PFSK-1 (cell line): Measurements from ENCODE around the gene IL36B.

Experiments
- POLR2AphosphoS5 ChIP-seq: IDR thresholded peaks from 2 replicates; pipeline ENCODE4 v1.6.1; 2012; ENCODE audit warnings: low read depth, mild to moderate bottlenecking, control low read depth, low read length, moderate library complexity
- REST ChIP-seq, 2 experiments: IDR thresholded peaks; 2 replicates each; pipeline versions ENCODE4 v1.6.1 to v1.8.0; 2011 to 2012; ENCODE audit warnings: low read depth in 2 of 2, low read length in 2 of 2, control low read depth in 1 of 2, inconsistent platforms in 1 of 2, mild to moderate bottlenecking in 1 of 2, moderate library complexity in 1 of 2; ENCODE audit not compliant: insufficient read depth in 1 of 2
- SIN3A ChIP-seq: IDR thresholded peaks from 2 replicates; pipeline ENCODE4 v1.6.1; 2012; ENCODE audit warnings: mild to moderate bottlenecking, low read length, moderate library complexity, borderline replicate concordance; ENCODE audit not compliant: insufficient read depth
- TAF1 ChIP-seq: IDR thresholded peaks from 2 replicates; pipeline ENCODE4 v1.6.1; 2012; ENCODE audit warnings: low read length, control low read depth, borderline replicate concordance; ENCODE audit not compliant: insufficient read depth

- TF ChIP-seq POLR2AphosphoS5 = no peak
- no peak for TF ChIP-seq SIN3A
- no peak for TF ChIP-seq TAF1
- no peak for TF ChIP-seq REST (IDR thresholded peaks at IDR 0.05; ENCODE audit: insufficient read depth in 1 of 2, low read depth in 2 of 2, low read length in 2 of 2)
Observed at GRCh38 chr2:113073325-113073834, 20.7 kb upstream of the IL36B start.
